Stomach (tissue), 4 donors: ENCODE measurements around the gene FTO.

Experiments
- POLR2A ChIP-seq, 4 donors: fragments of 450-650 bp; IDR thresholded peaks; one replicate each; pipeline ENCODE4 v1.6.1; 2016; ENCODE audit warnings: antibody characterized with exemption in 4 of 4, control low read depth in 2 of 4, mild to moderate bottlenecking in 1 of 4, moderate library complexity in 1 of 4
- POLR2AphosphoS5 ChIP-seq, 3 donors: sonication (generic); formaldehyde crosslinking; IDR thresholded peaks; one replicate each; pipeline ENCODE4 v1.6.1; 2016; ENCODE audit warnings: antibody characterized with exemption in 3 of 3
- TF ChIP-seq, protein P1 (sequence below), 7 experiments: fragments of 450-650 bp in 4 of 7; fragments of 200-600 bp in 3 of 7; sonication (generic) in 3 of 7; IDR thresholded peaks; one replicate each; pipeline ENCODE4 v1.5.1; 2016 to 2019; ENCODE audit warnings: antibody characterized with exemption in 7 of 7, control low read depth in 2 of 7, mild to moderate bottlenecking in 1 of 7

DNA sequence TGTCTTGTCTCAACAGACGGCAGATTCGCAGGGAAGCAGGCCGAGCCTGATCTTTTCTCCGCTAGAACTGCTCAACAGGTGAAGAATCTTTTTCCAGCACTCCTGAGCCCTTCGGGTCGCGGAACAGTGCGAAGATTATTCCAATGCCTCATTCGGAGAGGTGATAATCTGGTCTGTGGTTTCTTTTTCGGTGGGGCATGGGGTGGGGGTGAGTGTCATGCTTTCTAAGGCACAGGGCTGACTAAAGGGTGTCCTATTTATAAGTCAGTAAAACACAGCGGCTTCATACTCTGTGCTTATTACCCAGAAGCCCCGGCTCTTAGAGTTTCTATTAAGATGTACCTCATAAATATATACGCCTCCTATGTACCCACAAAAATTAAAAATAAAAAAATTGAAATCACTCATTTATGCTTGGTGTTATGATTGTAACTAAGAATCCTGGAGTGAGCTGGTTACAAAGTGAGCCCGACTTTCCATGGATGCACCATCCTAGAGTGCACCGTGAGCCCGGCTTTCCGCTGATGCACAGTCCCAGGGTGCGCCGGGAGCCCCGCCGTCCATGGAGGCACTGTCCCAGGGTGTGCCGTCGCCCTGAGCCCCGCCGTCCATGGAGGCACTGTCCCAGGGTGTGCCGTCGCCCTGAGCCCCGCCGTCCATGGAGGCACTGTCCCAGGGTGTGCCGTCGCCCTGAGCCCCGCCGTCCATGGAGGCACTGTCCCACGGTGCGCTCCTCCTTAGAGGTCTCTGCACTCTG lies 417.8 kb downstream of the FTO start:
- TF ChIP-seq, protein P1, sequence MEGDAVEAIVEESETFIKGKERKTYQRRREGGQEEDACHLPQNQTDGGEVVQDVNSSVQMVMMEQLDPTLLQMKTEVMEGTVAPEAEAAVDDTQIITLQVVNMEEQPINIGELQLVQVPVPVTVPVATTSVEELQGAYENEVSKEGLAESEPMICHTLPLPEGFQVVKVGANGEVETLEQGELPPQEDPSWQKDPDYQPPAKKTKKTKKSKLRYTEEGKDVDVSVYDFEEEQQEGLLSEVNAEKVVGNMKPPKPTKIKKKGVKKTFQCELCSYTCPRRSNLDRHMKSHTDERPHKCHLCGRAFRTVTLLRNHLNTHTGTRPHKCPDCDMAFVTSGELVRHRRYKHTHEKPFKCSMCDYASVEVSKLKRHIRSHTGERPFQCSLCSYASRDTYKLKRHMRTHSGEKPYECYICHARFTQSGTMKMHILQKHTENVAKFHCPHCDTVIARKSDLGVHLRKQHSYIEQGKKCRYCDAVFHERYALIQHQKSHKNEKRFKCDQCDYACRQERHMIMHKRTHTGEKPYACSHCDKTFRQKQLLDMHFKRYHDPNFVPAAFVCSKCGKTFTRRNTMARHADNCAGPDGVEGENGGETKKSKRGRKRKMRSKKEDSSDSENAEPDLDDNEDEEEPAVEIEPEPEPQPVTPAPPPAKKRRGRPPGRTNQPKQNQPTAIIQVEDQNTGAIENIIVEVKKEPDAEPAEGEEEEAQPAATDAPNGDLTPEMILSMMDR (IDR thresholded peaks at IDR 0.05) = no peak
- TF ChIP-seq POLR2AphosphoS5 (IDR thresholded peaks at IDR 0.05) = no peak
- no peak for TF ChIP-seq POLR2A (IDR thresholded peaks at IDR 0.05)
